GM18498 (cell line): ENCODE data around the gene TRIO.
A peak's percentile ranks its signal among the peaks of the same experiment; 100 is the strongest.

Experiments
- ATAC-seq: cut with Tn5 transposase; IDR thresholded peaks from one replicate; pipeline ENCODE4 v1.9.1; 2021; ENCODE audit warnings: mild to moderate bottlenecking, moderate library complexity; ENCODE audit not compliant: unreplicated experiment

Gene TRIO

DNA sequence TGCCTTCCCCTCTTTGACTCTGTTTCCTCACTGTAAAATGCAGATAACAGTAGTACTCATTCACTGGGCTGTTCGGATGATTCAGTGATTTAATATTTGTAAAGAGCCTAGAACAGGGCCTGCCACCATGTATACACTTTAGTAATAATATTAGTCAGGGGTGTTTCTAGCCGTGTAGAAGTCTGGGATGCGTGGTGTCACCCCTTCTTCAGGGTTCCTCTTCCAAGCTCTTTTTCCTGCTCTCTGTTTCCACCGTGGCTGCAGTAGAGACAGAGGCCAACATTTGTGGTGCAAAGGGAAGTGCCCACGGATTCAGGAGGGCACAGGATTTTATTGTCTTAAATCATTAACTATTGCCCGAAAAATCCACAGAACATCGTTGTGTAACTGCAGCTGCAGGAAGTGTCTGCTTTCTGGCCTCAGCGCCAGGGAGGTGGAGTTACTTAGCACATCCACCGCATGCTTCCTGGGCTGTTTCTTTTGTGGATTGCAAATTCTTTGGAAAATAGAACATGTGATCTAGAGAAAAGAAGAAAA, 61.7 kb downstream of the TRIO start:
- no peak for ATAC-seq

DNA sequence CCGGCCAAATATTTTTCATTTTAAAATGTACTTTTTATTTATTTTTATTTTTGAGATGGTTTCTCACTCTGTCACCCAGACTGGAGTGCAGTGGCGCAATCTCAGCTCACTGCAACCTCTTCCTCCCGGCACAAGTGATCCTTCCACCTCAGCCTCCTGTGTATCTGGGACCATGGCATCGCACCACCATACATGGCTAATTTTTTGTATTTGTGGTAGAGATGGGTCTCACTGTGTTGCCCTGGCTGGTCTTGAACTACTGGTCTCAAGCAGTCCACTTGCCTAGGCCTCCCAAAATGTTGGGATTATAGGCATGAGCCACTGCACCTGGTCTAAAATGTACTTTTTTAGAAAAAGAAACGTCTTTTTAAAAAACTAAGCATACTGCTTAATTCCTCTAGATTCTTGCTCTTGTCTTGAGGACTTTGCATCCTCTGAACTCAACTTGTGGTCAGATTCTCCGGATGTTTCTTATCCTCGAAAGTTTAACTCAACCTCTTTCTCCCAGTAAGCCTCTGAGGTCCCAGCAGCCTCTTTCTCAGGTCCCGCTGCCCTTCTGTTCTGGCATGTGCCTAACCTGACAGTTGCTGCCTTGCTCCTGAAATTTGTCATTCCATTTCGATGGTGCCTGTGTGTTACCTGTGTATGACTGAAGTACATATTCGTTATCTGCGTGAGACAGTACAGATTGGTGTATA, 63.0 kb downstream of the TRIO start:
- ATAC-seq, result no peak

DNA sequence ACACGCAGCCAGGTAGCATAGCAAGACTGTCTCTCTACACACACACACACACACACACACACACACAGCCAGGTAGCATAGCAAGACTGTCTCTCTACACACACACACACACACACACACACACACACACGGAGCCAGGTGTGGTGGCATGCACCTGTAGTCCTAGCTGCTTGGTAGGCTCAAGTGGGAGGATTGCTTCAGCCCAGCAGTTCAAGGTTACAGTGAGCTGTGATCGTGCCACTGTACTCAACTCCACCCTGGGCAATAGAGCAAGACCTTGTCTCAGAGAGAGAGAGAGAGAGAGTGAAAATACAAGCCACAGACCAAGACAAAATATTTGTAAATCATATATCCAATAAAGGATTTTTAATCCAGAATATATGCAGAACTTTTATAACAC, 64.3 kb downstream of the TRIO start:
- peak; percentile 26 for ATAC-seq

DNA sequence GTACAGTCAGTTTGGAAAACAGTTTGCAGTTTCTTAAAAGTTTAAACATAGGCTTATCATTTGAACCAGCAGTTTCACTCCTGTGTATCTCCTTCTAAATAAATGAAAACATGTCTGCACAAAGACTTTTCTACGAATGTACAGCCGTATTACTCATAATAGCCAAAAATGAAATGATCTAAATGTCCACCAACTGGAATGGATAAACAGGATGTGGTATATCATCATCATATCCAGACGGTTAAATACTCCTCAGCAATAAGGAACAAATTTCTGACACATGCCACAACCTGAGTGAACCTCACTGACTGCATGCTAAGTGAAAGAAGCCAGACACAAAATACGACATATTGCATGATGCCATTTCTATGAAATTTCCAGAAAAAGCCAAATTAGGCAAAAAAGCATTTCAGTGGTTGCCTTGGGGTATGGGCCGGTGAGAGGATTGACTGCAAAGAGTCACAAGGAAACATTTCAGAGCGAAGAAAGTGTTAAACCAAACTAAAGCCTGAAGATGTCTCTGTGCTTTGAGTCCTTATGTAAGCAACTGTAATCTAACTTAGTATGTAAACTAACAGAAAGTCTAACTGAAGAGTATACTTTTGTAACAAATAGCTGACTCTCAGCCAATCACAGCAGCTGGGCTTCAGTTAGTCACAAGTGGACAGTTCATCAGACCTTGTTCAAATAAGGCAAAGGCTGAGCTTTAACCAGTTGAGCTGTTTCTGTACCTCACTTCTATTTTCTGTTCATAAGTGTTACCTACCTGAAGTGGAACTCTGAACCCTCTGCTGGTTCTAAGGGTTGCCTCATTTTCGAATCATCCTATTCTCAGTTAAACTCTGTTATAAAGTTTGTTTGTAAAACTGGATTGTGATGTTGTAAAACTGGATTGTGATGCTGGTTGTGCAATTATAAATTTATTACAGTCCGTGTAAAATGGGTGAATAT, 65.2 kb downstream of the TRIO start:
- ATAC-seq, result peak; percentile 68

DNA sequence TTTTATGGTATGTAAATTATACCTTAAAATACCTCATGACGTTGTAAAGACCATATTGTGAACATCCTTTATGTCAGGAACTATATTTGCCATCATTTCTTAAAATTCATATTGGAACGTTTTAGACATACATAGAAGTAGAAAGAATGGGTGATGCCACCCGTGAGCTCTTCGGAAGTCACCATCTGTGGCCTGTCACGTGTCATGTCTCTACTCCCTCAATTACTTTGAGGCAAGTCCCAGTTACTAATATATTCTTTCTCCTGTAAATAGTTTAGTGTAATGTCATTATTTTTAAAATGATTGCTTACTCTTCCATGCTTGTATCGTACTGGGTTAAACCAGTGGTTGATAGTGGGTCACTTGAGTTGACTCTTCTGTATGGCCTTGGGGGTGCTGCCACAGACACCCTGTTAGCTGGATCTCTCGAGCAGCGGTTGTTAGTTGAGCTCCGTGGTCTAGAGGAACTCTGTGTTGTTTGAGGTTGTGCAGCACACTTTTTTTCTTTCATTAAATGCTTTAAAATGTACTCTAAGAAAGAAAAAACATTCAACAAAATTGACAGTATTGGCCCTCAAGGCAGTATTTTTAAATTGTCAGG, 66.2 kb downstream of the TRIO start:
- no peak for ATAC-seq

DNA sequence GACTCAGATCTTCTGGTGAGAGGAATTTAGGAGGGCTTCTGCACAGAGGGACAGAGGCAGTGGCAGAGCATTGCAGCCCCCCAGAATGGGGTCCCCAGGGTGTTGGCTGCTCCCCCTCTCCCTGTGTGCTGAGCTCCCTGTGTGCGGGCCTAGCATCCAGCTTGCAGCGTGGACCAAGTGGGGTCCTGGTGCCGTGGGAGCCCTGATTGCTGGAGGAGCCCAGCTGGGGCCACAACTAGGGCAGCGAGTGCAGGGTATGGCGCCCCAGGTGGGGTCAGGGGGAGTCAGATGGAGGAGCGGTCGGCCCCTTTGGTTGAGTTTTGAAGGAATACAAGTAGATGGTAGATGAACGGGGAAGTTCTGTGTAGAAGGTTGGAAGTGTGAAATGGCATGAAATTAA, 66.7 kb downstream of the TRIO start:
- ATAC-seq, result no peak

DNA sequence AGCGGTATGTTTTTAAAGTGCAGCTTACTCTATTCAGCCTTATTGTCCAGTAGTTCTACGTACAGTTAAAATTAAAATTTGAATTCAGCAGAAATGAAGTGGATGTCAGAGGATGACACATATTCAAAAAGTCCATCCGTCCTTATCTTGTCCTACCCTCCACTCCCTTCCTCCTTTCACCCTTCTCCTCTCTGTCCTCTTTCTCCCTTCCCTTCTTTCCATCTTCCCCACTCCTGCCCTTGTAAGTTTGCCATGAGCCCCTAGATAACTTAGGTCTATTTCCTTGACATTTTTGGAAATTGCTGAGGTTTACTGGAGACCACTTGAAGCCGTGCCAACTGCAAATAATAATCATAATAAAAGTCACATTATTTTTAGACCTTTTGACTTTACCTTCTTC, 67.6 kb downstream of the TRIO start:
- ATAC-seq, result no peak

DNA sequence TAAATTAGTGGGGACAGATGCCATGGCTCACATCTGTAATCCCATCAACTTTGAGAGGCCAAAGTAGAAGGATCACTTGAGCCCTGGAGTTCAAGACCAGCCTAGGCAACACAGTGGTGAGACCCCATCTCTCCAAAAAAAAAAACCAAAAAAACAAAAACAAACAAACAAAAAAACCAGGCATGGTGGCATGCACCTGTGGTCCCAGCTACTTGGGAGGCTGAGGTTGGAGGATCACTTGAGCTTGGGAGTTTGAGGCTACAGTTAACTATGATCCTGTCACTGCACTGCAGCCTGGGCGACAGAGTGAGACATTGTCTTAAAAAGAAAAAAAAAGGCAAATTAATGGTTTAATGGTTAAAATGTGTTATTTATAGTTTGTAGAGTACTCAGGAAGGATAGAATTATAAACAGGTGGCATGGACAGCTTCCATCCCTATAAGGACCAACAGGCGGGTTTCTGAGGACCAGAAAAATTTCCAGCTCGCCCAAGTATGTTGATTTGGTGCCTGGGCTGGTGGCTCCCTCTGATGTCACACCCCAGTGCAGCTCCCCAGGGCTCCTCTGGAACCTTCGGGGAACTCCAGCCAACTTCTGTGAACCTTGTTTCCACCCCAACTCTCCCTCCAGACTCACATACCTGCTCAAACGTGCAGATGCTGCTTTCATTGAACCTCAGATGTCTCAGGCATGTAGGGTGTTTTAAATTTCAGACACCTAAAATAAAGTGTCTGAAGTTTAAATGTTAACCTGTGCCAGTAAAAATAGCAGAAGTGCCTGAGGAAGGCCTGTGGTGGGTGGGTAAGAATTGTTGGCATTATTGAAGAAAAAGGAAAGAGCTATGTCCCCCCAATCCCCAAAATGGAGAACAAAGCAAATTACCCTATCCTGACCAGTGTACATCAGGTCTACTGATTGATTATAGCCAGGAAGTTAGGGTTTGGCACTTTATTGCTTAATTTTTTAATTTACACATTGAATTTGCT, 69.0 kb downstream of the TRIO start:
- ATAC-seq, result peak; percentile 29

DNA sequence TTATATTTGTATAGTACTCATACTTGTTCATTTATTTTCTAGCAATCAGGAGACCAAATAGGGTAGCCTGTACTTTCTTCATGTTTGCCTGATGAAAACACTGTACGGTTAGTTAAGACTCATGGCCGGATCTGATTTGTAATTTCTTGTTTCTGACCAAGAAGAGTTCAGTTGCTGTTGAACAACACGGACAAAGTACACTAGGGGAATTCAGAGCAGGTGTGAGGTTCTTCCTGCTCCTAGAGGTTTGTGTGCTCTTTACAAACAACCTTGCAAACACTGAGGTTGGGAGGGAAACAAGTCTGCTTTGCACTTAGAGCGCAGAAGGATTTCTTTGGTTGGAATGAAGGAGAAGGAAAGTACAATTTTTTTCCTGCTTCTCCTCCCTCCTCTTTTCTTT, 69.7 kb downstream of the TRIO start:
- peak; percentile 30 for ATAC-seq

DNA sequence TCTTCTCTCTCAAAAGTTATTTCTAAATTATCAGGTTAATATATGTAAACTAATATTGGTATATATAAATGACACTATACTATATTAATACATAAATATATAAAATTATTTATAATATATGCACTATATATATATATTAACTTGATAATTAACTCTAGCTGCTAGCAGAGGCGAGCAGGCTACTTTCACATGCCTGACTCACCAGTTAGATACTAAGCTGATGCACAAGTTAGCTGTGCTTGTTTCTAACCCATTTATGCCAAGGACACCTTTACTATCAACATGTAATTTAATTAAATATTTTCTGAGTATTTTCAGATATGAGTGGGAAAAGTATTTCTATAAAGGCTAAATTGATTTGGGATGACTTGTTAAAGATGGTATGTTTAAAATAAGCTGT, 70.1 kb downstream of the TRIO start:
- ATAC-seq, result no peak

DNA sequence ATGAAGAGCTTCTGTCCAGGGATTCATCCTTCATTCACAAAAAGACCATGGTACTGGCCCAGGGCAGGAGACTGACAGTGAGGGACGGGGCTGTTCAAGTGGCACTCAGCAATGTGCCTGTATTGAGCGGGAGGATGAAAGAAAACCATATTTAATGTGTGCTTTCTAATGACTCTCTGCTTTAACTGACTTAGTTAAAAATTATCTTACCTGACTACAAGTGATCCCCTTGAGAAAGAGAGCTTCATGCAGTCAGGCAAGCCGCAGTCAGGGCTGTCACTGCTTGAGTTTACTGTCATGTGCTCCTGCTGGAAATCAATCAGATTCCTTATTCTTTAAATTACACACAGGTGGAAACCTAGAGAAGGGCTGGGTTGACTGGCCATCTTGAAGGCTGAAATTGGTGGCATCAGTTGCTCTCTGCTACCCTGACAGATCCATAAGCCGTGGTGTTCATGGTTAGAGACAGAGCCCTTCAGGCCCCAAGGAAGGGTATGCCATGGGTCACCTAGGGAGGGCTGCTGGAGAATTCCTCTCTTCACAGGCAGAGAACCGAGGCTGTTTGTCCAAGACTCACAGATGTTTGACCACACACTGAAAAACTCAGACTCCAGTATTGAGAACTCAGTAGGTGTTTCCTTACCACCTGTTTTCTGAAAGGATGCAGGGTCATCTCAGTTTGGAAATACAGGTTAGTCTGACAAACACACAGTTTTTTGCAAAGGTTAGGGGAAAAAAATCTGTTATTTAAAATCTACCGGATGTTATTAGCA, 70.9 kb downstream of the TRIO start:
- peak; percentile 22 for ATAC-seq

DNA sequence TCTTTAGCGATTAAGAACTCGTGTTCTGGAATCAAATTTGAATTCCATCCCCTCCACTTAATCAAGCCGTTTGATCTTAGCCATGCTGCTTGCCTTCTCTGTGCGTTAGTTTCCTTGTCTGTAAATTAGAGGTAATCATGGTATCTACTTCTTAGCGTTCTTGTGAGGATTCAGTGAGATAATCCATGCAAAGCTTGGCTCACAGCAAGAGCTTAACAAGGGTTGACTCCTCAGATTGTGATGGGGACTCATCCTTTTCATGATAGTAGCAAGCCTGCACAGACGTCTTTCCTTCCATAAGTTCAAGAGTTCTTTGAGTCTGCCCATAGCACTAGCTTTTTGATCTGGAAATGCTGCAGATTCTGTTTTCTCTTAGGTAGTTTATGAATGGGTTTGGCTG, 72.8 kb downstream of the TRIO start:
- no peak for ATAC-seq

DNA sequence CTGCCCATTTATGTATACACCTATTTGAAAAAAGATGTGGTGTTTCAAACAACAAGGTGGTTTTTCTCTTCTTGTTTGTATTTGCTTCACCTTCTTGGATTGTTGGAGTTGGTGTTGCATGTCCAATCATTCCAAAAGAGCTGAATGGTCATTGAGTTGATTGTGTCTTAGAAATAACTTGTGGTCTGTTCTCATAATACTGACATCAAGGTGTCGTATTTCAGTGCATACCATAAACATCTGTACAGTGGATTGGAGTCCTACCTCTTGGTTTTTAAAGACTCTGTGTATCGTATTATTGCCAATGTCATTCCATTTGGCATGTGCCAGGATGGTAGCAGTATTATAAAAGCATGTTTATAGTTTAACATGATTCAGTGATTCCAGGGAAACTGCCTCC, 73.2 kb downstream of the TRIO start:
- no peak for ATAC-seq

DNA sequence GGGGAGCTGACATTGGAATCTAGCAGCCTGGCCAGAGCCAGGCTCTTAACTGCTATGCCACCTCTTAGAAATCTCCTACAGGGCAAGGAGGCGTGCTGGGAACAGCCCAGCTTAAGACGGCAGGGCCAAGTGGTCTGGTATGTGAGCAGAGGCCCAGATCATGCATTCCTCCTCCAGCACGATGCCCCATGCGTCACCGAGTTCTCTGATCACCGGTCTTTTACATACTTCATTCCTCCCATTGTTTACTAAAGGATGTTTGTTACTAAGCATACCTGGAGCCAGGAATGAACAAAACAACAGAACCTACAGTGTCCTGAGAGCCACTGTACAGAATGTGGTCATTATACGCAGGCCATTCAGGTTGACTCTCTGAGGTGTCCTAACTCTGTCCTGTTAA, 73.8 kb downstream of the TRIO start:
- ATAC-seq, result no peak

DNA sequence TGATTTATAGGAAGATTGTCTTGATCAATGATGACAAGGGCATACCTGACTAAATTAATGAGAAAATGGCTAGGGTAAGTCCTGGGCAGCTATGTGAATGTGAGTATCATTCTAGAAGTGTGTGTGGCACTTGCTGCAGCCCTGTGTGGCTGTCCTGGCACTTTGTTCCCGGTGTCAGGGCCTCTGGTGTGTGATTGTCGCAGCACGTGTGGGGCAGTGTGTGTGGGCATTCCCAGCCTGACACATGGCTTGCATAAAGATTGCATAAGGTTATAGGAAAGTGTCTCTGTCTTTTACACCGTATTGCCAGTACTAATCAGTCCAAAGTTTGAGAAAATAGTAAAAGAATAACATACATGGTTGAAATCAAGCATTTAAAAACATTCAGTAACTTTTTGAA, 74.4 kb downstream of the TRIO start:
- ATAC-seq, result no peak

DNA sequence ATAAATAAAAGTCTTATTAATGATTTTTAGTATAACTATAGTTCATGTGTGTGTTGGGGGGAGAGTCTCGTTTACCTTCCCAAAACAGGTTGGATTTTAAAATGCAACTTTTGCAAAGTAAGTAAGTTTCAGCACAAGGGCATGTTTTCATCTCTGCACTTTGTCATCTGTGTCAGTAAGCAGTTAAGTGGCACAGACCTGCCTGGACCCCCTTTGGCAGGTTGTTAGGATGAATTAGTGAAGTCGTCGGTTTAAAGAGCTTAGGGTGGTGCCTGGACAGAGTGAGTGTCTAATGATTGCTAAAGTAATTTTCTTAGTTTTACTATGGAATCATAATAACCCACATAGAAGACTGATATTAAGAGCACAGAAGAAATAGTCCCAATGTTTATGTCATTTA, 74.9 kb downstream of the TRIO start:
- no peak for ATAC-seq

DNA sequence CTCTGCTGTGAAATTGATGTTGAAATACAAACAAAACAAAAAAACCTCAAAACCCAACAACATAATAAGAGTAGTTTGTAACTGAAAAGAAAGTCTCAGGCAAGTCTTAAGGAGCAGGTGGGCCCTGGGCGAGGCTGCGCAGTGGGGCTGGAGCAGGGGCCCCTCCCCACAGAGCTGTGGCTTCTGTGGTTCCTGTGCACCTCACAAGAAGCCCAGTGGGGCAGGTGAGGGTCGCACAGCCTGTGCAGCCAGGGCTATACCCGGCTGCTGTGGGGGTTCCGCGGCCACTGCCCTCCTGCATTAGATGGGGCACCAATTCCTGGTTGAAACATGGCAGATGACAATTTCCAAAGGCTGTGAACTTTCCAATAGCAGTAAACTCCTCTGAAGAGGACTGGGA, 75.3 kb downstream of the TRIO start:
- ATAC-seq, result no peak

DNA sequence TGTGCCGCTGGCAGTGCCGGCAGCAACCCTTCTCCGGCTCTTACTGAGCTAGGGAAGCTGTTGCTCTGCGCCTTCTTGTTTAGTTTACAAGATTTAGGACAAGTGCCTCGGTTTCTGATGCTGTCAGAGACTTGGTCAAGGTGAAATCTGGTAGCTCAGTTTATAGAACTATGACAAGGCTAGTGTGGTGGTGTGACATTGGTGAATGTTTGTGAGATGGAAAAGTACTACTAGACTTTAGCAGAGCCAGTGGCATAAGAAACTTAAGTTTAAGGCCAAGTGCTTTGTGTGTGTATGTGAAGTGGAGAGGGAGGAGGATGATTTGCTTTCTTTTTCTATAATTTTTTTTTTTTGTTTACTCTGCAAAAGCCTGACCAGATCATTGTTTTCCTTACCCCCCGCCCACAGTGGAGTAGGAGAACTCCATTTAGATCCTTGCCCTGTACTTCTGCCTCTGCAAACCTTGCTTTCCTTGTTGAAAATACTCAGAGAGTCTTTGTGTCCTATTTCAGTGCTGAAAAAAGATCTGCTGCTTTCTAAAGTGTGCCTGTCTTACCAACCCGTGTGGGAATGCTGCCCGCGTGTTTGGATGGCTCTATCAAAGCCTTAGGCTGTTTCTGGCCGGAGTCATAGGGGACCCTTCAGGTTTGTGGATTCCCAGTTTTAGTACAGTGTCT, 75.9 kb downstream of the TRIO start:
- ATAC-seq, result no peak
